A549 (cell line): ENCODE data around the gene LMO7. TPM values are rescaled to one million over a fixed set of nuclear protein-coding genes. Genes with fewer than 3 reads are reported as not detected.
"Not testable (repeated sequence)": the region's sequence is repeated elsewhere in the genome, so short reads cannot be mapped to it uniquely, and the experiment has no call there.

Experiments used
- ATAC-seq, 2 experiments: fragments of 200-7000 bp in 1 of 2; fragments of >200 bp in 1 of 2; cut with Nextera tagmentation in 1 of 2; cut with Tn5 transposase in 1 of 2; 3 replicates each; pipeline versions ENCODE4 v1.8.0 to v1.9.1; 2018 to 2020; ENCODE audit warnings: mild to moderate bottlenecking in 1 of 2, moderate library complexity in 1 of 2
- CTCF ChIA-PET: fragments of 300-600 bp; sonication (Branson Sonifier 250); formaldehyde crosslinking; extraction: SDS; loops from one replicate; lab custom pipeline; 2021; ENCODE audit warnings: antibody characterized with exemption, inconsistent platforms; lab: Yijun Ruan, JAX
- POLR2A ChIA-PET: fragments of 350-600 bp; formaldehyde crosslinking; extraction: SDS; loops from one replicate; lab custom pipeline; 2021; ENCODE audit warnings: antibody characterized with exemption, inconsistent platforms; lab: Yijun Ruan, JAX
- DNase-seq, 2 experiments: peaks; one replicate each; pipeline versions ENCODE4 v3.0.0 to v3.0.0-alpha.2; 2011 to 2016; ENCODE audit warnings: low read depth in 1 of 2, low spot score in 1 of 2
- FAIRE-seq: peaks from 2 replicates; lab custom pipeline; 2011; peaks lifted over from hg19 to GRCh38; lab: Jason Lieb, UNC
- H3K27ac ChIP-seq, 2 experiments: fragments of >200 bp; sonication (Bioruptor Twin); formaldehyde crosslinking; 3 replicates each; pipeline ENCODE4 v1.5.1; 2016 to 2017
- H3K4me1 ChIP-seq: fragments of >200 bp; sonication (Bioruptor Twin); formaldehyde crosslinking; 3 replicates; pipeline ENCODE4 v1.6.1; 2016
- H3K4me2 ChIP-seq: fragments of >200 bp; sonication (Bioruptor Twin); formaldehyde crosslinking; 3 replicates; pipeline ENCODE4 v1.6.1; 2016
- H3K4me3 ChIP-seq: fragments of >200 bp; sonication (Bioruptor Twin); formaldehyde crosslinking; 3 replicates; pipeline ENCODE4 v1.5.1; 2016
- H3K9me3 ChIP-seq: fragments of >200 bp; sonication (Bioruptor Twin); formaldehyde crosslinking; 3 replicates; pipeline ENCODE4 v1.6.1; 2016
- CBX2 ChIP-seq: fragments of 200-600 bp; sonication (generic); IDR thresholded peaks from 2 replicates; pipeline ENCODE4 v1.6.1; 2016; ENCODE audit warnings: low read depth, mild to moderate bottlenecking, borderline replicate concordance
- CBX8 ChIP-seq: fragments of 200-600 bp; sonication (generic); IDR thresholded peaks from 2 replicates; pipeline ENCODE4 v1.6.1; 2016
- CEBPB ChIP-seq, 2 experiments: fragments of >200 bp in 1 of 2; sonication (Bioruptor Twin) in 1 of 2; formaldehyde crosslinking in 1 of 2; IDR thresholded peaks; 2 replicates each; pipeline ENCODE4 v1.6.1; 2012 to 2016
- EP300 ChIP-seq, 2 experiments: fragments of >200 bp; sonication (Bioruptor Twin); formaldehyde crosslinking; IDR thresholded peaks; 2 replicates in 1 of 2; 3 replicates in 1 of 2; pipeline ENCODE4 v1.6.1; 2016 to 2017
- ESRRA ChIP-seq: fragments of 150-350 bp; IDR thresholded peaks from 2 replicates; pipeline ENCODE4 v1.6.1; 2014; ENCODE audit warnings: mild to moderate bottlenecking, low read length, borderline replicate concordance
- FOSL2 ChIP-seq, 2 experiments: fragments of 450-650 bp in 1 of 2; fragments of >200 bp in 1 of 2; sonication (Bioruptor Twin) in 1 of 2; formaldehyde crosslinking; IDR thresholded peaks; 2 replicates each; pipeline versions ENCODE4 v1.5.0 to v1.6.1; 2016 to 2020; ENCODE audit warnings: mild to moderate bottlenecking in 1 of 2, moderate library complexity in 1 of 2
- HDAC2 ChIP-seq: fragments of 200-600 bp; sonication (generic); IDR thresholded peaks from 2 replicates; pipeline ENCODE4 v1.6.1; 2016
- HOXA7 ChIP-seq: fragments of 250-450 bp; sonication (Bioruptor Pico); IDR thresholded peaks from 2 replicates; pipeline ENCODE4 v1.5.0; 2020; ENCODE audit warnings: mild to moderate bottlenecking, moderate library complexity
- KDM5A ChIP-seq: fragments of 200-600 bp; sonication (generic); IDR thresholded peaks from 2 replicates; pipeline ENCODE4 v1.6.1; 2016; ENCODE audit warnings: antibody characterized with exemption, mild to moderate bottlenecking
- MAZ ChIP-seq: fragments of 150-350 bp; IDR thresholded peaks from 2 replicates; pipeline ENCODE4 v1.6.1; 2014; ENCODE audit warnings: antibody characterized with exemption, low read depth, low read length, borderline replicate concordance
- MYC ChIP-seq: IDR thresholded peaks from 2 replicates; pipeline ENCODE4 v1.6.1; 2012; ENCODE audit warnings: mild to moderate bottlenecking, inconsistent platforms, low read length, improper control_type of control experiment, borderline replicate concordance
- NFE2L2 ChIP-seq: fragments of 150-350 bp; conservative IDR thresholded peaks from 2 replicates; pipeline ENCODE4 v1.6.1; 2014; ENCODE audit warnings: low read length
- NPAS2 ChIP-seq: fragments of 250-450 bp; sonication (Bioruptor Pico); IDR thresholded peaks from 2 replicates; pipeline ENCODE4 v1.8.0; 2022; ENCODE audit warnings: mild to moderate bottlenecking, moderate library complexity, borderline replicate concordance
- RCOR1 ChIP-seq: fragments of 150-350 bp; IDR thresholded peaks from 2 replicates; pipeline ENCODE4 v1.6.1; 2014; ENCODE audit warnings: antibody characterized with exemption, low read length, low read depth
- TP53 ChIP-seq: fragments of 250-450 bp; sonication (Bioruptor Pico); IDR thresholded peaks from 2 replicates; pipeline ENCODE4 v1.5.0; 2021; ENCODE audit warnings: mild to moderate bottlenecking, moderate library complexity
- ZC3H11A ChIP-seq: fragments of 450-650 bp; IDR thresholded peaks from 2 replicates; pipeline ENCODE4 v1.6.1; 2014; ENCODE audit warnings: antibody characterized with exemption, mild to moderate bottlenecking
- ZNF302 ChIP-seq: fragments of 250-450 bp; sonication (Bioruptor Pico); IDR thresholded peaks from 2 replicates; pipeline ENCODE4 v1.9.0; 2021; ENCODE audit warnings: inconsistent platforms, mild to moderate bottlenecking, moderate library complexity
- WGBS: methylation state at CpG from one replicate; pipeline ENCODE4 v1.1.6; 2017; ENCODE audit errors: missing lambda C conversion rate; 5-methylcytosine and 5-hydroxymethylcytosine counted together
- polyA plus RNA-seq, 4 experiments: library from polyadenylated mRNA; depleted of rRNA in 3 of 4; stranded (reverse); fragments of >200 nt; fragmentation: RNase III in 1 of 4; extraction: RNeasy Plus Mini Kit Qiagen cat#74134 plus additional on column Dnase treatment in 1 of 4; gene quantifications; 2 replicates in 3 of 4; 3 replicates in 1 of 4; pipeline ENCODE4 v1.2.3, GENCODE V29; 2011 to 2017
- TF ChIP-seq, protein P1 (sequence below): fragments of >200 bp; sonication (Bioruptor Twin); formaldehyde crosslinking; IDR thresholded peaks from 3 replicates; pipeline ENCODE4 v1.5.1; 2016
- TF ChIP-seq, protein P2 (sequence below): fragments of 450-650 bp; IDR thresholded peaks from 2 replicates; pipeline ENCODE4 v1.6.1; 2014; ENCODE audit warnings: antibody characterized with exemption
- TF ChIP-seq, protein P3 (sequence below): fragments of >200 bp; sonication (Bioruptor Twin); formaldehyde crosslinking; IDR thresholded peaks from 2 replicates; pipeline ENCODE4 v1.6.1; 2016

LMO7 gene
- polyA plus RNA-seq, 2 of the 4 experiments (the other 2 are of a cell fraction) = 23.4 to 33.2 TPM

DNA sequence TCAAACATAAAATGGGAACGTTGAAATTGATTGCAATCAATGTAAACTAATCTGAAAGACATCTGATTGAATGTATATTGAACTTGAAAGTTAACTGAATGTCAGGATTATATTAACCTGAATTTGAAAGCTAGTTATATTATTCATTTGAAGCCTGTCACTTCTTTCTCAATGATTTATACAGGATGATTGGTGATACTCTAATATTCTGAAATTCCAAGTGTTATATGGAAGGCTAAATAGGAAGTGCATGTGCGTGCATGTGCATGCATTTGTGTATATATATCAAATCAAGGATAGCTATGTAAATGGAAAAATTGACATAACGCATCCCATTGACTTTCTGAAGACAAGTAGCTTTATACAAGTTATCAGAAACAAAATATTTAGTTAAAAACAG lies 143.3 kb downstream of the LMO7 start:
- CTCF ChIA-PET = interaction anchor here (1.9 kb wide), 1 partner anchor 84 kb away, joined by 11 read pairs; no protein-coding TSS in a partner anchor
- TF ChIP-seq CEBPB (IDR thresholded peaks at IDR 0.05) (no peak), RCOR1 (no peak)
- TF ChIP-seq, all 56 proteins: peak for 0
- no peak for ATAC-seq
- Histone ChIP-seq H3K9me3 (0 out of 3 replicates have a peak, but pooled peaks cover 4% of the 10 kb centered on the region), H3K4me3 (no peak overlapping the region), H3K4me1 (peaks cover 45% of the 10 kb centered on the region), H3K4me2 (peak overlapping the region; percentile 24; the same call in 1 of the 3 replicates), H3K27ac (peak overlapping the region in 1 of 2 experiments; percentile 5; a peak in 2 of 6 replicates)
- POLR2A ChIA-PET = no interaction called here
- 88% methylated on average over 3 of the region's 3 CpGs for WGBS
- FAIRE-seq = no peak
- DNase-seq = no peak

DNA sequence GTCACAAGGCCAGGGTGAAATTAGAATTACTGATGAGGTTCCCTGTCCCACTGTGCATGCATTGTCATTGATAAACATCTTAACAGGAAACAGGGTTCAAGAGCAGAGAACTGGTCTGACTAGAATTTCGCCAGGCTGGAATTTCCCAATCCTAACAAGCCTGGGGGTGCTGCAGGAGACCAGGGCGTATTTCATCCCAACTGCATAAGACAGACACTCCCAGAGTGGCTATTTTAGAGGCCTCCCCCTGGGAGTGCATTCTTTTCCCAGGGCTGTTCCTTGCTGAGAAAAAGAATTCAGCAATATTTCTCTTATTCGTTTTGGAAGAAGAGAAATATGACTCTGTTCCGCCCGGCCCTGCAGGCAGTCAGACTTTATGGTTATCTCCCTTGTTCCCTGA lies 144.0 kb downstream of the LMO7 start:
- DNase-seq = peak in 1 of 2 experiments; percentile 22
- CTCF ChIA-PET = interaction anchor here (1.9 kb wide), 1 partner anchor 84 kb away, joined by 11 read pairs; no protein-coding TSS in a partner anchor
- 38% methylated on average over 4 of the region's 5 CpGs for WGBS
- peak overlapping the region; percentile 5 to 62; a peak in 5 of 6 replicates for H3K27ac ChIP-seq
- H3K9me3 ChIP-seq, FAIRE-seq, H3K4me3 ChIP-seq, POLR2A ChIA-PET, ATAC-seq: not testable (repeated sequence)
- peaks cover 52% of the 10 kb centered on the region for H3K4me1 ChIP-seq
- H3K4me2 ChIP-seq = peak overlapping the region; percentile 24

DNA sequence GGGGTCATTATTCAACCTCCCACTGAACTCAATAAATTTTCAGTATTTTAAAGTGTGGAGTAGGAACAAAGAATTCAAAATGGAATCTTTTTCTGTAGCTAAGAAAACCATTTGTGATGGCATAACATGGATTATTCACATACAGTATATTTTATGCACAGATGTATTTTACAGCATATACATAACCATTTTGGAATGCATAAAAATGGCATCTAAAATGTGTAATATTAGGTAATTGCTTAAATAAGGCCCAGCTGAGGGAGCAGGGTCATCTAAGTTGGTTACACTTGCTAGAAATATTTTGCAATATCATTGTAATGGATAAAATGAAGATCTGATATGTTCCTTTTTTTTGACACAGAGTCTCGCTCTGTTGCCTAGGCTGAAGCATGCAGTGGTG lies 146.9 kb downstream of the LMO7 start:
- no peak for FAIRE-seq
- DNase-seq = no peak
- H3K4me3 ChIP-seq = no peak overlapping the region
- 0 out of 3 replicates have a peak, but pooled peaks cover 4% of the 10 kb centered on the region for H3K9me3 ChIP-seq
- 7% methylated on average over 1 of the region's 1 CpG for WGBS
- H3K4me1 ChIP-seq = peaks cover 62% of the 10 kb centered on the region
- TF ChIP-seq, protein P1, sequence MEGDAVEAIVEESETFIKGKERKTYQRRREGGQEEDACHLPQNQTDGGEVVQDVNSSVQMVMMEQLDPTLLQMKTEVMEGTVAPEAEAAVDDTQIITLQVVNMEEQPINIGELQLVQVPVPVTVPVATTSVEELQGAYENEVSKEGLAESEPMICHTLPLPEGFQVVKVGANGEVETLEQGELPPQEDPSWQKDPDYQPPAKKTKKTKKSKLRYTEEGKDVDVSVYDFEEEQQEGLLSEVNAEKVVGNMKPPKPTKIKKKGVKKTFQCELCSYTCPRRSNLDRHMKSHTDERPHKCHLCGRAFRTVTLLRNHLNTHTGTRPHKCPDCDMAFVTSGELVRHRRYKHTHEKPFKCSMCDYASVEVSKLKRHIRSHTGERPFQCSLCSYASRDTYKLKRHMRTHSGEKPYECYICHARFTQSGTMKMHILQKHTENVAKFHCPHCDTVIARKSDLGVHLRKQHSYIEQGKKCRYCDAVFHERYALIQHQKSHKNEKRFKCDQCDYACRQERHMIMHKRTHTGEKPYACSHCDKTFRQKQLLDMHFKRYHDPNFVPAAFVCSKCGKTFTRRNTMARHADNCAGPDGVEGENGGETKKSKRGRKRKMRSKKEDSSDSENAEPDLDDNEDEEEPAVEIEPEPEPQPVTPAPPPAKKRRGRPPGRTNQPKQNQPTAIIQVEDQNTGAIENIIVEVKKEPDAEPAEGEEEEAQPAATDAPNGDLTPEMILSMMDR = no peak
- TF ChIP-seq MYC = no peak
- no peak for TF ChIP-seq EP300 (IDR thresholded peaks at IDR 0.05)
- no peak for TF ChIP-seq TP53 (CRISPR knock-in tag)
- no peak for TF ChIP-seq ZNF302 (CRISPR knock-in tag)
- no peak for TF ChIP-seq CBX8
- TF ChIP-seq, protein P2, sequence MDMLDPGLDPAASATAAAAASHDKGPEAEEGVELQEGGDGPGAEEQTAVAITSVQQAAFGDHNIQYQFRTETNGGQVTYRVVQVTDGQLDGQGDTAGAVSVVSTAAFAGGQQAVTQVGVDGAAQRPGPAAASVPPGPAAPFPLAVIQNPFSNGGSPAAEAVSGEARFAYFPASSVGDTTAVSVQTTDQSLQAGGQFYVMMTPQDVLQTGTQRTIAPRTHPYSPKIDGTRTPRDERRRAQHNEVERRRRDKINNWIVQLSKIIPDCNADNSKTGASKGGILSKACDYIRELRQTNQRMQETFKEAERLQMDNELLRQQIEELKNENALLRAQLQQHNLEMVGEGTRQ = no peak
- no peak for TF ChIP-seq NFE2L2
- TF ChIP-seq, protein P3, sequence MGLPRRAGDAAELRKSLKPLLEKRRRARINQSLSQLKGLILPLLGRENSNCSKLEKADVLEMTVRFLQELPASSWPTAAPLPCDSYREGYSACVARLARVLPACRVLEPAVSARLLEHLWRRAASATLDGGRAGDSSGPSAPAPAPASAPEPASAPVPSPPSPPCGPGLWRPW = no peak
- TF ChIP-seq MAZ = no peak
- TF ChIP-seq ZC3H11A = no peak
- ChIA-PET CTCF (interaction anchor here (0.6 to 1.4 kb wide), 3 partner anchors 18 to 87 kb away, joined by 3 read pairs; no protein-coding TSS in a partner anchor), POLR2A (no interaction called here)
- peak overlapping the region; percentile 46; the same call in 2 of the 3 replicates for H3K4me2 ChIP-seq
- no peak for ATAC-seq
- H3K27ac ChIP-seq = peak overlapping the region; percentile 41 to 63

DNA sequence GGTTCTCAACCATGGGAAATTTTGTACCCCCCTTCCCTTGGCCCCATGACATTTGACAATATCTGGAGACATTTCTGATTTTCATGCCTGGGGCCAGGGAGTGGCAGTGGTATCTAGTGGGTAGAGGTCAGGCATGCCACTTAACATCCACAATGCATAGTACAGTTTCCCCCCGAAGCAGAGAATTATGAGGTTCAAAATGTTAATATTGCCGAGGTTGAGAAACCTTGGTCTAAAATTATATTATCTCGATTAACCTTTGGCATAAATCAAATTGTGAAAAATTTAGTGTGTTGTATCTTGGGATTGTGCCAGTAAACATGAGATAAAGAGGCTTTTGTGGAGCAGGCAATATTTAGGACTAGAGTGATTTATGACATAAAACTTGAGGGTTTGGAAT lies 147.9 kb downstream of the LMO7 start:
- H3K4me3 ChIP-seq = no peak overlapping the region
- H3K27ac ChIP-seq = peak overlapping the region; percentile 41 to 63
- H3K4me1 ChIP-seq = peaks cover 69% of the 10 kb centered on the region
- 13% methylated on average over 3 of the region's 3 CpGs for WGBS
- ChIA-PET POLR2A (no interaction called here), CTCF (interaction anchor here (1.4 kb wide), 1 partner anchor 17 kb away, joined by 3 read pairs; no protein-coding TSS in a partner anchor)
- DNase-seq = peak in 1 of 2 experiments; percentile 30
- peak in 1 of 2 experiments; percentile 53; a peak in 3 of 6 replicates for ATAC-seq
- no peak for FAIRE-seq
- 0 out of 3 replicates have a peak, but pooled peaks cover 4% of the 10 kb centered on the region for H3K9me3 ChIP-seq
- TF ChIP-seq NPAS2 = no peak
- no peak for TF ChIP-seq KDM5A
- no peak for TF ChIP-seq CEBPB (IDR thresholded peaks at IDR 0.05)
- no peak for TF ChIP-seq FOSL2 (IDR thresholded peaks at IDR 0.05)
- no peak for TF ChIP-seq FOSL2 (CRISPR knock-in tag; IDR thresholded peaks at IDR 0.05)
- no peak for TF ChIP-seq MAZ
- TF ChIP-seq ESRRA = no peak
- TF ChIP-seq HDAC2 = no peak
- TF ChIP-seq HOXA7 (CRISPR knock-in tag) = no peak
- TF ChIP-seq CBX8 = no peak
- TF ChIP-seq CBX2 = no peak
- H3K4me2 ChIP-seq = peak overlapping the region; percentile 46
